Measurements from ENCODE around the gene GPC6.

The GPC6 gene

GRCh38 chr13:93409001-93409400 lies 182.4 kb downstream of the GPC6 start:
- Histone ChIP-seq H3K36me3 (ENCODE audit: insufficient read depth, low read length) (no peaks in the 10 kb centered on the region), H4K20me1 (ENCODE audit: insufficient read depth, low read length, poor library complexity, severe bottlenecking) (no peaks in the 10 kb centered on the region), H2AFZ (ENCODE audit: low read length) (no peak overlapping the region), H3K79me2 (ENCODE audit: insufficient read depth, low read length) (no peaks in the 10 kb centered on the region), H3K4me1 (ENCODE audit: insufficient read depth, low read length, poor library complexity, severe bottlenecking) (no peaks in the 10 kb centered on the region), H3K27me3 (ENCODE audit: insufficient read depth, low read length, poor library complexity, severe bottlenecking) (no peaks in the 10 kb centered on the region), H3K4me2 (ENCODE audit: low read depth, low read length, poor library complexity, severe bottlenecking) (no peak overlapping the region), H3K4me3 (ENCODE audit: low read length, poor library complexity, severe bottlenecking) (no peak overlapping the region), H3F3A (ENCODE audit: low read depth) (no peaks in the 10 kb centered on the region), H3K9me3 (ENCODE audit: insufficient read depth, low read depth, low read length) (no peaks in the 10 kb centered on the region), H3K9ac (ENCODE audit: low read depth, low read length, poor library complexity, severe bottlenecking) (no peak overlapping the region), H3K9me2 (replicated peaks; ENCODE audit: low read depth, low read length) (no peaks in the 10 kb centered on the region)
- TF ChIP-seq EZH2phosphoT487 (IDR thresholded peaks at IDR 0.05; ENCODE audit: borderline replicate concordance): no peak
- TF ChIP-seq CTCF (conservative IDR thresholded peaks at IDR 0.05; ENCODE audit: low read length): no peak

- no peak overlapping the region for H3K9ac ChIP-seq (ENCODE audit: low read depth, low read length, poor library complexity, severe bottlenecking)
- H3K4me2 ChIP-seq (ENCODE audit: low read depth, low read length, poor library complexity, severe bottlenecking): no peak overlapping the region
- no peaks in the 10 kb centered on the region for H3K36me3 ChIP-seq (ENCODE audit: insufficient read depth, low read length)
- no peaks in the 10 kb centered on the region for H3K9me2 ChIP-seq (replicated peaks; ENCODE audit: low read depth, low read length)
- no peaks in the 10 kb centered on the region for H3K27me3 ChIP-seq (ENCODE audit: insufficient read depth, low read length, poor library complexity, severe bottlenecking)
- H3F3A ChIP-seq (ENCODE audit: low read depth): no peaks in the 10 kb centered on the region
- no peak overlapping the region for H3K4me3 ChIP-seq (ENCODE audit: low read length, poor library complexity, severe bottlenecking)
- TF ChIP-seq CTCF (conservative IDR thresholded peaks at IDR 0.05; ENCODE audit: low read length) (no peak), EZH2phosphoT487 (IDR thresholded peaks at IDR 0.05; ENCODE audit: borderline replicate concordance) (no peak)
- no peaks in the 10 kb centered on the region for H3K9me3 ChIP-seq (ENCODE audit: insufficient read depth, low read depth, low read length)
- no peaks in the 10 kb centered on the region for H4K20me1 ChIP-seq (ENCODE audit: insufficient read depth, low read length, poor library complexity, severe bottlenecking)
- H2AFZ ChIP-seq (ENCODE audit: low read length): no peak overlapping the region
- H3K79me2 ChIP-seq (ENCODE audit: insufficient read depth, low read length): no peaks in the 10 kb centered on the region
- no peaks in the 10 kb centered on the region for H3K4me1 ChIP-seq (ENCODE audit: insufficient read depth, low read length, poor library complexity, severe bottlenecking)
Observed at GRCh38 chr13:93409816-93410215, 183.2 kb downstream of the GPC6 start.

- Histone ChIP-seq H3K36me3 (ENCODE audit: insufficient read depth, low read length) (no peaks in the 10 kb centered on the region), H3K9ac (ENCODE audit: low read depth, low read length, poor library complexity, severe bottlenecking) (no peak overlapping the region), H3K27me3 (ENCODE audit: insufficient read depth, low read length, poor library complexity, severe bottlenecking) (no peaks in the 10 kb centered on the region), H2AFZ (ENCODE audit: low read length) (no peak overlapping the region), H4K20me1 (ENCODE audit: insufficient read depth, low read length, poor library complexity, severe bottlenecking) (no peaks in the 10 kb centered on the region), H3K9me3 (ENCODE audit: insufficient read depth, low read depth, low read length) (no peaks in the 10 kb centered on the region), H3K9me2 (replicated peaks; ENCODE audit: low read depth, low read length) (no peaks in the 10 kb centered on the region), H3F3A (ENCODE audit: low read depth) (no peaks in the 10 kb centered on the region), H3K4me1 (ENCODE audit: insufficient read depth, low read length, poor library complexity, severe bottlenecking) (no peaks in the 10 kb centered on the region), H3K79me2 (ENCODE audit: insufficient read depth, low read length) (no peaks in the 10 kb centered on the region), H3K4me2 (ENCODE audit: low read depth, low read length, poor library complexity, severe bottlenecking) (no peak overlapping the region), H3K4me3 (ENCODE audit: low read length, poor library complexity, severe bottlenecking) (no peak overlapping the region)
- TF ChIP-seq EZH2phosphoT487 (IDR thresholded peaks at IDR 0.05; ENCODE audit: borderline replicate concordance): no peak
Observed at GRCh38 chr13:93411186-93411680, 184.6 kb downstream of the GPC6 start.

GRCh38 chr13:93412676-93413075 lies 186.1 kb downstream of the GPC6 start:
- Histone ChIP-seq H3K9me3 (ENCODE audit: insufficient read depth, low read depth, low read length) (no peaks in the 10 kb centered on the region), H3K27me3 (ENCODE audit: insufficient read depth, low read length, poor library complexity, severe bottlenecking) (no peaks in the 10 kb centered on the region), H3K36me3 (ENCODE audit: insufficient read depth, low read length) (no peaks in the 10 kb centered on the region), H3K9me2 (replicated peaks; ENCODE audit: low read depth, low read length) (no peaks in the 10 kb centered on the region), H3K9ac (ENCODE audit: low read depth, low read length, poor library complexity, severe bottlenecking) (no peak overlapping the region), H2AFZ (ENCODE audit: low read length) (no peak overlapping the region), H3F3A (ENCODE audit: low read depth) (no peaks in the 10 kb centered on the region), H3K4me1 (ENCODE audit: insufficient read depth, low read length, poor library complexity, severe bottlenecking) (no peaks in the 10 kb centered on the region), H3K4me3 (ENCODE audit: low read length, poor library complexity, severe bottlenecking) (no peak overlapping the region), H3K4me2 (ENCODE audit: low read depth, low read length, poor library complexity, severe bottlenecking) (no peak overlapping the region), H3K79me2 (ENCODE audit: insufficient read depth, low read length) (no peaks in the 10 kb centered on the region), H4K20me1 (ENCODE audit: insufficient read depth, low read length, poor library complexity, severe bottlenecking) (no peaks in the 10 kb centered on the region)
- TF ChIP-seq EZH2phosphoT487 (IDR thresholded peaks at IDR 0.05; ENCODE audit: borderline replicate concordance): no peak
